Endothelial cell of umbilical vein (primary cell): ENCODE results near the gene VIT.

ENCODE experiments used
- CTCF ChIP-seq, 2 donors: IDR thresholded peaks; 1 replicate in 1 of 2; 2 replicates in 1 of 2; pipeline ENCODE4 v1.5.1; 2011; ENCODE audit warnings: low read length in 2 of 2, mild to moderate bottlenecking in 2 of 2, moderate library complexity in 2 of 2, control low read depth in 1 of 2, inconsistent platforms in 1 of 2, low read depth in 1 of 2; ENCODE audit not compliant: insufficient read depth in 1 of 2; ENCODE audit errors: extremely low read depth in 1 of 2
- EZH2 ChIP-seq: IDR thresholded peaks from 2 replicates; pipeline ENCODE4 v1.6.1; 2012; ENCODE audit warnings: borderline replicate concordance, low read depth, mild to moderate bottlenecking, moderate library complexity, low read length, inconsistent platforms; ENCODE audit not compliant: severe bottlenecking
- FOS ChIP-seq: IDR thresholded peaks from 2 replicates; pipeline ENCODE4 v1.6.1; 2011; ENCODE audit warnings: mild to moderate bottlenecking, low read length, moderate library complexity, borderline replicate concordance; ENCODE audit not compliant: insufficient read depth
- GATA2 ChIP-seq: IDR thresholded peaks from 2 replicates; pipeline ENCODE4 v1.7.0; 2011; ENCODE audit warnings: low read depth, mild to moderate bottlenecking, moderate library complexity, mixed read lengths, low read length; ENCODE audit not compliant: insufficient read length, insufficient read depth
- JUN ChIP-seq: IDR thresholded peaks from 2 replicates; pipeline ENCODE4 v1.6.1; 2011; ENCODE audit warnings: borderline replicate concordance, low read depth; ENCODE audit not compliant: insufficient read length, insufficient read depth
- MYC ChIP-seq: IDR thresholded peaks from one replicate; pipeline ENCODE4 v1.6.1; 2011; ENCODE audit warnings: mild to moderate bottlenecking, low read depth, low read length
- POLR2A ChIP-seq: IDR thresholded peaks from 2 replicates; pipeline ENCODE4 v1.6.1; 2012; ENCODE audit warnings: low read depth, mild to moderate bottlenecking, control low read depth, low read length
- POLR2AphosphoS5 ChIP-seq: IDR thresholded peaks from 2 replicates; pipeline ENCODE4 v1.6.1; 2012; ENCODE audit warnings: low read depth, mild to moderate bottlenecking, control low read depth, low read length, moderate library complexity; ENCODE audit not compliant: insufficient read depth
- TF ChIP-seq, protein P1 (sequence below): IDR thresholded peaks from 2 replicates; pipeline ENCODE4 v1.6.1; 2011; ENCODE audit not compliant: insufficient read depth, insufficient read length

GRCh38 chr2:36834203-36834602 is 137.7 kb downstream of the VIT start:
- TF ChIP-seq CTCF (IDR thresholded peaks at IDR 0.05; ENCODE audit: extremely low read depth in 1 of 2, insufficient read depth in 1 of 2, low read depth in 1 of 2, low read length in 2 of 2) (no peak), POLR2AphosphoS5 (no peak), EZH2 (no peak), POLR2A (no peak), GATA2 (no peak), FOS (no peak), MYC (no peak), JUN (no peak)
- TF ChIP-seq, protein P1, sequence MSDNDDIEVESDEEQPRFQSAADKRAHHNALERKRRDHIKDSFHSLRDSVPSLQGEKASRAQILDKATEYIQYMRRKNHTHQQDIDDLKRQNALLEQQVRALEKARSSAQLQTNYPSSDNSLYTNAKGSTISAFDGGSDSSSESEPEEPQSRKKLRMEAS, result no peak
